H54 (cell line): ENCODE results near the gene DOK4.
A peak's percentile ranks its signal among the peaks of the same experiment; 100 is the strongest.

Experiments used
- DNase-seq: peaks from one replicate; pipeline ENCODE4 v3.0.0; 2011; ENCODE audit warnings: low spot score, mixed read lengths; ENCODE audit not compliant: insufficient read length
- FAIRE-seq: peaks from 3 replicates; lab custom pipeline; 2011; peaks lifted over from hg19 to GRCh38; lab: Jason Lieb, UNC
- POLR2A ChIP-seq: IDR thresholded peaks from 2 replicates; pipeline ENCODE4 v1.6.1; 2011; ENCODE audit warnings: low read depth, mild to moderate bottlenecking, low read length

Gene DOK4

GRCh38 chr16:57482845-57483545 is 3.3 kb downstream of the DOK4 start:
- no peak for DNase-seq
- FAIRE-seq: no peak
- TF ChIP-seq POLR2A: no peak

- FAIRE-seq (no peak), DNase-seq (no peak)
- no peak for TF ChIP-seq POLR2A
Measured at GRCh38 chr16:57481421-57481820, 4.9 kb downstream of the DOK4 start.

- no peak for FAIRE-seq
Measured at GRCh38 chr16:57480754-57481230, 5.5 kb downstream of the DOK4 start.

GRCh38 chr16:57479976-57480753 is 6.1 kb downstream of the DOK4 start:
- peak; percentile 89 for DNase-seq
- no peak for FAIRE-seq
- peak; percentile 12; the same call in 1 of the 2 replicates for TF ChIP-seq POLR2A

More at GRCh38 chr16:57480754-57481230, 5.5 kb downstream of the DOK4 start:
- TF ChIP-seq POLR2A: no peak
- no peak for DNase-seq

GRCh38 chr16:57479205-57479975 is 6.9 kb downstream of the DOK4 start:
- TF ChIP-seq POLR2A: no peak
- FAIRE-seq (no peak), DNase-seq (peak; percentile 59)

GRCh38 chr16:57478396-57479204 is 7.7 kb downstream of the DOK4 start:
- DNase-seq: no peak
- no peak for FAIRE-seq
- no peak for TF ChIP-seq POLR2A

GRCh38 chr16:57477531-57478202 is 8.6 kb downstream of the DOK4 start:
- no peak for TF ChIP-seq POLR2A
- DNase-seq (no peak), FAIRE-seq (no peak)

- no peak for TF ChIP-seq POLR2A
- DNase-seq (no peak), FAIRE-seq (no peak)
Measured at GRCh38 chr16:57476546-57477410, 9.5 kb downstream of the DOK4 start.

GRCh38 chr16:57475711-57476339 is 10.5 kb downstream of the DOK4 start:
- TF ChIP-seq POLR2A: no peak
- DNase-seq: peak; percentile 43
- FAIRE-seq: no peak

GRCh38 chr16:57474671-57475661 is 11.3 kb downstream of the DOK4 start:
- no peak for FAIRE-seq
- DNase-seq: no peak
- no peak for TF ChIP-seq POLR2A

- DNase-seq (no peak), FAIRE-seq (no peak)
- TF ChIP-seq POLR2A: no peak
Measured at GRCh38 chr16:57473906-57474305, 12.4 kb downstream of the DOK4 start.
